SK-N-MC (cell line): ENCODE results near the gene MCF2L.

Source experiments
- EZH2 ChIP-seq: fragments of 200-600 bp; sonication (generic); IDR thresholded peaks from one replicate; pipeline ENCODE4 v1.6.1; 2017; ENCODE audit warnings: antibody characterized with exemption
- POLR2AphosphoS5 ChIP-seq: IDR thresholded peaks from 2 replicates; pipeline ENCODE4 v1.6.1; 2012; ENCODE audit warnings: mild to moderate bottlenecking, low read depth, low read length, borderline replicate concordance

- TF ChIP-seq EZH2: peak; percentile 23
- TF ChIP-seq POLR2AphosphoS5: no peak
Measured at GRCh38 chr13:113029487-113030258, 60.7 kb downstream of the MCF2L start.
